HUES48 (cell line): ENCODE measurements around the gene CLDN5.

Experiments used
- H3K27ac ChIP-seq: one replicate; pipeline ENCODE4 v1.7.0; 2013; ENCODE audit warnings: low read depth, low read length, inconsistent platforms
- H3K27me3 ChIP-seq: 2 replicates; pipeline ENCODE4 v1.6.1; 2013; ENCODE audit warnings: mild to moderate bottlenecking, low read length; ENCODE audit not compliant: control insufficient read depth, insufficient read depth
- H3K36me3 ChIP-seq: 2 replicates; pipeline ENCODE4 v1.6.1; 2013; ENCODE audit warnings: low read length; ENCODE audit not compliant: control insufficient read depth, insufficient read depth
- H3K4me1 ChIP-seq: 2 replicates; pipeline ENCODE4 v1.6.1; 2013; ENCODE audit warnings: mild to moderate bottlenecking, low read length; ENCODE audit not compliant: control insufficient read depth, insufficient read depth
- H3K4me3 ChIP-seq: 2 replicates; pipeline ENCODE4 v1.5.1; 2013; ENCODE audit warnings: mild to moderate bottlenecking, low read depth, low read length
- H3K9ac ChIP-seq: 2 replicates; pipeline ENCODE4 v1.6.1; 2013; ENCODE audit warnings: mild to moderate bottlenecking, low read depth, low read length, moderate library complexity
- H3K9me3 ChIP-seq: 2 replicates; pipeline ENCODE4 v1.6.1; 2013; ENCODE audit warnings: low read length; ENCODE audit not compliant: control insufficient read depth, insufficient read depth

CLDN5 gene

GRCh38 chr22:19520566-19521305 lies 3.5 kb downstream of the CLDN5 start:
- H3K27me3 ChIP-seq = peaks cover 39% of the 10 kb centered on the region
- H3K27ac ChIP-seq = no peak overlapping the region
- H3K9ac ChIP-seq = no peak overlapping the region
- H3K36me3 ChIP-seq = peaks cover 22% of the 10 kb centered on the region
- no peaks in the 10 kb centered on the region for H3K9me3 ChIP-seq
- no peaks in the 10 kb centered on the region; the same call in 1 of the 2 replicates for H3K4me1 ChIP-seq
- H3K4me3 ChIP-seq = no peak overlapping the region

DNA sequence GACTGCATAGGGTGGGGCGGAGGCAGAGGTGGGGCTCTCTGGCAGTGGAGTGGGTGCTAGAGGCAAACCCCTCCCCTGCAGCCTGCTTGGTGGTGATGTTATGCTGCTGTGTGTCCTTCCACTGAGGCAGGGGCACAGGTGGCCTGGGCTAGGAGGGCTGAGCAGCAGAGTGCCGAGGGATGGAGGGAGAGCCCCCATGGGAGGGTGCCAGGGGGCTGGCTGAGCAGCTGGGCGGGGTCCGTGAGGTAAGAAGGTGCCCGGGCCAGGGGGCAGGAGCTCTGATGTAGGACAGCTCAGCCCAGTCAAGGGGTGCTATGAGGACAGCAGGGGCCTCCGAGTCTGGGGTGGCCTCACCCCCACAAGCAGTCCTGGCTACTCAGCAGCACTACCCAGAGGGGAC lies 4.2 kb downstream of the CLDN5 start:
- H3K27ac ChIP-seq = no peak overlapping the region
- H3K36me3 ChIP-seq = peaks cover 29% of the 10 kb centered on the region
- no peak overlapping the region for H3K9ac ChIP-seq
- no peaks in the 10 kb centered on the region for H3K9me3 ChIP-seq
- no peaks in the 10 kb centered on the region; the same call in 1 of the 2 replicates for H3K4me1 ChIP-seq
- H3K4me3 ChIP-seq = no peak overlapping the region
- H3K27me3 ChIP-seq = peaks cover 32% of the 10 kb centered on the region

- no peak overlapping the region for H3K9ac ChIP-seq
- no peak overlapping the region for H3K4me3 ChIP-seq
- H3K9me3 ChIP-seq = no peaks in the 10 kb centered on the region
- no peaks in the 10 kb centered on the region; the same call in 1 of the 2 replicates for H3K4me1 ChIP-seq
- H3K36me3 ChIP-seq = peaks cover 35% of the 10 kb centered on the region
- no peak overlapping the region for H3K27ac ChIP-seq
- peaks cover 29% of the 10 kb centered on the region for H3K27me3 ChIP-seq
These were observed 4.9 kb downstream of the CLDN5 start for GRCh38 chr22:19519041-19519926.

- peaks cover 42% of the 10 kb centered on the region for H3K36me3 ChIP-seq
- no peak overlapping the region for H3K9ac ChIP-seq
- H3K4me1 ChIP-seq = no peaks in the 10 kb centered on the region
- H3K9me3 ChIP-seq = no peaks in the 10 kb centered on the region
- H3K4me3 ChIP-seq = no peak overlapping the region
- H3K27ac ChIP-seq = no peak overlapping the region
- peaks cover 23% of the 10 kb centered on the region for H3K27me3 ChIP-seq
These were observed 5.6 kb downstream of the CLDN5 start for GRCh38 chr22:19518635-19519034.

DNA sequence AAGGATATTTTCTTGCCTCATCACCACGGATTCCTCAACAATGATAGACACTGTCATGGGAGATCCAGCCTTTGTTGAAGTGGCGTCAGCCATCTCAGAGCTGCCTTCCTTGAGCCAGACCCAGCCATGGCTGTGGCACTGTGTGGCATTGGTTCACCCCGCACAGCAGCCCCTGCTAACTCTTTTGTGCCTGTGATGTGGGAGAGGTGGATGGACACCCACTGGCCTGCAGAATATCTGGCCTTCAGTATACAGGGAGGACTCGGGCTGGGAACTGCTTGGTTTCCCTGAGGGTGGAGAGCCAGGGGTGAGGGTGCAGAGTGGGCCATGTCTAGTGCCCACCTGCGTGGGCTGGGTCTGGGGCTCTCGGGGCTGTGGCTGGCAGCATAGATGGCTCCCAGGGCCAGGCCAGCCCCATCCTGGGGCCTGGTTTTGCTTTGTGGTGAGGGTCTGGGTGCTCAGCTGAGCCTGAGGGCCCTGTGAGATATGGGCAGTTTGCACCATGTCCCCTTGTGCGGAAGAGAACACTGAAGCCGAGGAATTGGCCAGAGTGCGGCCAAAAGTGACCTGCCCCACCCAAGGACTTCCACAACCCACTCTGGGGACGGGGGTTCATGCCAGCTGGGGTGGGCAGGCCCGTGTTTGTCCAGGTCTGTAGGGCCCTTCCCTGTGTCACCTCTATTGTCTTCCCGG lies 6.1 kb downstream of the CLDN5 start:
- H3K4me3 ChIP-seq = no peak overlapping the region
- H3K36me3 ChIP-seq = peaks cover 48% of the 10 kb centered on the region
- peaks cover 17% of the 10 kb centered on the region for H3K27me3 ChIP-seq
- no peak overlapping the region for H3K9ac ChIP-seq
- H3K9me3 ChIP-seq = no peaks in the 10 kb centered on the region
- H3K27ac ChIP-seq = no peak overlapping the region
- no peaks in the 10 kb centered on the region for H3K4me1 ChIP-seq

- Histone ChIP-seq H3K9ac (no peak overlapping the region), H3K4me1 (no peaks in the 10 kb centered on the region), H3K36me3 (peaks cover 55% of the 10 kb centered on the region), H3K27me3 (peaks cover 8% of the 10 kb centered on the region), H3K27ac (no peak overlapping the region), H3K9me3 (no peaks in the 10 kb centered on the region), H3K4me3 (no peak overlapping the region)
These were observed 7.1 kb downstream of the CLDN5 start for GRCh38 chr22:19517171-19517500.

DNA sequence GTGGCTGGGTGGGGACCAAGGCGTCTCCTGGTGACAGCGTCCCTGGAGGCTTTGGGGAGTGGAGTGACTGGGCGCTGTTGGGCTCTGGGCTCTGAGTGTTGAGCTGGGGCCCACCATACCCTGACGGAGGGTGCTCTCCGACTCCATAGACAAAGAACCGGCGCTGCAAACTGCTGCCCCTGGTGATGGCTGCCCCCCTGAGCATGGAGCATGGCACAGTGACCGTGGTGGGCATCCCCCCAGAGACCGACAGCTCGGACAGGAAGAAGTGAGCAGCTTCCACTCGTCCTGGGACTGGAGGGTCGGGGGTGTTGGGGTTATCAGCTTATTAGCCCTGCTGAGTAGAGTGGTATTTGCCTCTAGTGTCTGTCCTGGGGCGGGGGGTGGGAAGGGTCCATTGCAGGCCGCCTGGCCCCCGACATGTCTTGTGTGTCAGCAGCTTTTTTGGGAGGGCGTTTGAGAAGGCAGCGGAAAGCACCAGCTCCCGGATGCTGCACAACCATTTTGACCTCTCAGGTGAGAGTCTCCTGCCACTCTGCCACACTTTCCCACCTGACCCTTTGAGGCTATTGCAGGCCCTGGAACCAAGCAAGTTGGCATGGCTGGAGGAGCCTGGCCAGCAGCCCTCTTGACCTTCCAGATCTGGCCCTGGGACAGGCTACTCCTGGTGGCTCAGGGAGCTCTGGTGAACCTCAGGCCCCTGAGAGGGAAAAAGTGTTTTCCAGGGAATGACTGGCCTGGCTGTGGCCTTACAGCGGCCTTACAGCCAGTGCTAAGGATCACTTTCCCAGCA lies 7.6 kb downstream of the CLDN5 start:
- Histone ChIP-seq H3K9ac (no peak overlapping the region), H3K27me3 (peaks cover 3% of the 10 kb centered on the region; the same call in 1 of the 2 replicates), H3K9me3 (no peaks in the 10 kb centered on the region), H3K4me1 (no peaks in the 10 kb centered on the region), H3K4me3 (no peak overlapping the region), H3K36me3 (peaks cover 61% of the 10 kb centered on the region), H3K27ac (no peak overlapping the region)

DNA sequence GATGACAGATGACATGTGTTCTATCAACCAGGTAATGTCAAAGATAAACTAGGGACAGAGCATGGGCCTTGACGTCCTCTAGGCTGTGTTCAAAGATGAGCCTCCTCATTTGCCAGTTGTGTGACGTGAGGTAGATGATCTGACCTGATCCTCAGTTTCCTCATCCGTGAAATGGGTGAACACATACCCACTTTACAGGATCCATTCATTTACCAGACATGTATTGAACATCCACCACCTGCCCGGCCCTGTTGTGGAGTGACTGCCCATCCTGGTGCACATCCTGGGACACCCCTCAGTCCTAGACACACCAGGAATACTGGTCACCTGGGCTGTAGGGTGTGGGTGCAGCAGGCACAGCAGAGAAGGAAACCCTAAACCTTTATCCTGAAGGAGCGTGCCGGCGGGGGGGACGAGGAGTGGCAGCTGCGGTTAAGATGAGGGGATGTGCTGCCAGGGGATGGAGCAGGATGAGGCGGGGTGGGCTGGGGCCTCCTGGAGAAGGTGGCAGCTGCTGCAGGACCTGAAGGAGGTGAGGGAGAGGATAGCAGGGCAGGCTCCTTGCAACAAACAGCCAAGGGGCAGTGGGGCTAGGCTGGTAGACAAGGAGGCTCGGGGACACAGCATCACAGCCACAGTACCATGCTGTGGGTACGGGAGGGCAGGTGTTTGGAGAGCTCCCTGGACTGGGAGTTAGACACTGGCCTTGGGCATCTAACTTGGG lies 8.4 kb downstream of the CLDN5 start:
- Histone ChIP-seq H3K4me3 (no peak overlapping the region), H3K36me3 (peaks cover 65% of the 10 kb centered on the region), H3K27ac (no peak overlapping the region), H3K9ac (no peak overlapping the region), H3K9me3 (no peaks in the 10 kb centered on the region), H3K27me3 (no peaks in the 10 kb centered on the region; the same call in 1 of the 2 replicates), H3K4me1 (no peaks in the 10 kb centered on the region)

DNA sequence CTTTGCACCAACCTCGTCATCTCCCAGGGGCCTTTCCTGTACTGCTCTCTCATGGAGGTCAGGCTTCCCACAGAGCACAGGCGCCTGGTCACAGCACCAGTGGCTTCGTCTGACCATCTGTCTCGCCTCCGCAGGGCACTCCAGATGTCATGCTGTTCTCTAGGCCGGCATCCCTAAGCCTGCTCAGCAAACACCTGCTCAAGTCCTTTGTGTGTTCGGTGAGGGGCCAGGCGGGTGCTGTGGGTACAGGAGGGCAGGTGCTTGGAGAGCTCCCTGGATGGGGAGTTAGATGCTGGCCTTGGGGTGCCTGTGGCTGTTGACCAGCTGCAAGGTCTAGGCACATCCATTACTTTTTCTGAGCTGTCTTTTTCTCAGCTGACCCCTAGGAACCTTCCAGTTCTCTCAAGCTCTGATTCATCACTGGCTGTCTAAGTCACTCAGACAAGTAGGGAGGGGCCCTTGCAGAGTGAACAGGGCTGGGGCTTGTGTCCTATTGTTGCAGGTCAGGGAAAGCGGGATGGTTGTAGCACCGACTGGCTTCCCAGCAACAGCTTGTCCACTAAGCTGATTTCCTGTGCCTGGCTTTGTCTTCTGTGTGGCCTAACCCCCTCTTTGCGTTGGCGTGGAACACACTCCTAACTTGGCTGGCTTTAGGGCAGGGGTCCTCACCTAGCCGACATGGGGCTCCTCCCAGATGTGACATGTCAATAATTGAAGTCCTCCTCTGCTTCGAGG lies 9.2 kb downstream of the CLDN5 start:
- no peaks in the 10 kb centered on the region for H3K27me3 ChIP-seq
- no peaks in the 10 kb centered on the region for H3K4me1 ChIP-seq
- no peak overlapping the region for H3K4me3 ChIP-seq
- no peak overlapping the region for H3K9ac ChIP-seq
- peaks cover 61% of the 10 kb centered on the region for H3K36me3 ChIP-seq
- H3K27ac ChIP-seq = no peak overlapping the region
- H3K9me3 ChIP-seq = no peaks in the 10 kb centered on the region
